H9 (cell line): ENCODE measurements around the gene NUDT14. TPM values are rescaled to one million over a fixed set of nuclear protein-coding genes. Genes with fewer than 3 reads are reported as not detected.

ENCODE experiments used
- DNase-seq: peaks from one replicate; pipeline ENCODE4 v3.0.0-alpha.2; 2017
- H2AFZ ChIP-seq: one replicate; pipeline ENCODE4 v1.6.1; 2013; ENCODE audit warnings: mild to moderate bottlenecking, low read length, control low read depth, moderate library complexity
- H2AK5ac ChIP-seq: 2 replicates; pipeline ENCODE4 v1.6.1; 2013; ENCODE audit warnings: low read length, control low read depth, mixed read lengths; ENCODE audit not compliant: insufficient read length
- H2BK120ac ChIP-seq: one replicate; pipeline ENCODE4 v1.6.1; 2013; ENCODE audit warnings: low read depth, mild to moderate bottlenecking, low read length, control low read depth, inconsistent platforms; ENCODE audit not compliant: poor library complexity, severe bottlenecking
- H2BK12ac ChIP-seq: 2 replicates; pipeline ENCODE4 v1.6.1; 2013; ENCODE audit warnings: low read length, control low read depth, mixed read lengths, low read depth; ENCODE audit not compliant: insufficient read length
- H2BK15ac ChIP-seq: 2 replicates; pipeline ENCODE4 v1.6.1; 2013; ENCODE audit warnings: low read depth, low read length, control low read depth
- H2BK20ac ChIP-seq: one replicate; pipeline ENCODE4 v1.6.1; 2013; ENCODE audit warnings: low read depth, mild to moderate bottlenecking, low read length, control low read depth, inconsistent platforms; ENCODE audit not compliant: poor library complexity, severe bottlenecking
- H2BK5ac ChIP-seq: 2 replicates; pipeline ENCODE4 v1.6.1; 2013; ENCODE audit warnings: low read length, control low read depth, mixed read lengths; ENCODE audit not compliant: insufficient read length
- H3K14ac ChIP-seq: 2 replicates; pipeline ENCODE4 v1.6.1; 2013; ENCODE audit warnings: low read length, control low read depth; ENCODE audit not compliant: insufficient read depth
- H3K18ac ChIP-seq: 2 replicates; pipeline ENCODE4 v1.6.1; 2013; ENCODE audit warnings: low read depth, mild to moderate bottlenecking, mixed read lengths, low read length, control low read depth; ENCODE audit not compliant: insufficient read length
- H3K23ac ChIP-seq: 2 replicates; pipeline ENCODE4 v1.6.1; 2013; ENCODE audit warnings: low read length, control low read depth, mixed read lengths, low read depth; ENCODE audit not compliant: insufficient read length
- H3K23me2 ChIP-seq: 2 replicates; pipeline ENCODE4 v1.6.1; 2013; ENCODE audit warnings: low read depth, mild to moderate bottlenecking, mixed read lengths, low read length, control low read depth; ENCODE audit not compliant: insufficient read length, poor library complexity, severe bottlenecking
- H3K27ac ChIP-seq: 2 replicates; pipeline ENCODE4 v1.5.1; 2013; ENCODE audit warnings: low read length, control low read depth, mixed read lengths, low read depth; ENCODE audit not compliant: insufficient read length
- H3K27me3 ChIP-seq: 2 replicates; pipeline ENCODE4 v1.6.1; 2013; ENCODE audit warnings: low read length, control low read depth, inconsistent platforms; ENCODE audit not compliant: insufficient read depth
- H3K4ac ChIP-seq: 2 replicates; pipeline ENCODE4 v1.6.1; 2013; ENCODE audit warnings: low read depth, mild to moderate bottlenecking, control low read depth, inconsistent platforms, low read length, moderate library complexity
- H3K4me1 ChIP-seq: 2 replicates; pipeline ENCODE4 v1.6.1; 2013; ENCODE audit warnings: low read length, control low read depth, inconsistent platforms; ENCODE audit not compliant: insufficient read depth
- H3K4me2 ChIP-seq: 2 replicates; pipeline ENCODE4 v1.6.1; 2013; ENCODE audit warnings: low read length, control low read depth, mixed read lengths; ENCODE audit not compliant: insufficient read length, insufficient read depth
- H3K56ac ChIP-seq: 2 replicates; pipeline ENCODE4 v1.6.1; 2013; ENCODE audit warnings: low read depth, mild to moderate bottlenecking, mixed read lengths, low read length, control low read depth; ENCODE audit not compliant: insufficient read length
- H3K79me1 ChIP-seq: 2 replicates; pipeline ENCODE4 v1.6.1; 2013; ENCODE audit warnings: low read depth, mild to moderate bottlenecking, moderate library complexity, low read length, control low read depth, inconsistent platforms; ENCODE audit not compliant: insufficient read depth, poor library complexity, severe bottlenecking
- H3K79me2 ChIP-seq: 2 replicates; pipeline ENCODE4 v1.6.1; 2013; ENCODE audit warnings: low read length, control low read depth, inconsistent platforms; ENCODE audit not compliant: insufficient read depth
- H3K9ac ChIP-seq: 2 replicates; pipeline ENCODE4 v1.6.1; 2013; ENCODE audit warnings: low read length, control low read depth, mixed read lengths; ENCODE audit not compliant: insufficient read length; ENCODE audit errors: extremely low read depth
- H3K9me3 ChIP-seq: one replicate; pipeline ENCODE4 v1.6.1; 2013; ENCODE audit warnings: low read depth, low read length, inconsistent platforms; ENCODE audit not compliant: control insufficient read depth
- H3T11ph ChIP-seq: one replicate; pipeline ENCODE4 v1.6.1; 2013; ENCODE audit warnings: mild to moderate bottlenecking, low read length, control low read depth, inconsistent platforms
- H4K20me1 ChIP-seq: one replicate; pipeline ENCODE4 v1.6.1; 2013; ENCODE audit not compliant: control insufficient read depth, insufficient read length, insufficient read depth
- H4K5ac ChIP-seq: 2 replicates; pipeline ENCODE4 v1.6.1; 2013; ENCODE audit warnings: low read depth, mild to moderate bottlenecking, mixed read lengths, low read length, control low read depth; ENCODE audit not compliant: insufficient read length
- H4K8ac ChIP-seq: replicated peaks from 2 replicates; pipeline ENCODE4 v1.6.1; 2013; ENCODE audit warnings: low read length, control low read depth, mixed read lengths, low read depth; ENCODE audit not compliant: insufficient read length
- H4K91ac ChIP-seq: 2 replicates; pipeline ENCODE4 v1.6.1; 2013; ENCODE audit warnings: low read depth, mild to moderate bottlenecking, moderate library complexity, mixed read lengths, low read length, control low read depth; ENCODE audit not compliant: insufficient read length
- H3K27ac Mint-ChIP-seq, 3 experiments: 2 replicates in 2 of 3; 3 replicates in 1 of 3; pipeline ENCODE4 v1.8.0; 2020 to 2021; ENCODE audit warnings: mixed read lengths in 3 of 3, mild to moderate bottlenecking in 1 of 3, moderate library complexity in 1 of 3
- H3K27me3 Mint-ChIP-seq: 2 replicates; pipeline ENCODE4 v1.8.0; 2021; ENCODE audit warnings: low read depth, mild to moderate bottlenecking, moderate library complexity, mixed read lengths
- H3K36me3 Mint-ChIP-seq, 3 experiments: 2 replicates in 2 of 3; 3 replicates in 1 of 3; pipeline ENCODE4 v1.8.0; 2020 to 2021; ENCODE audit warnings: low read depth in 3 of 3, mixed read lengths in 3 of 3; ENCODE audit not compliant: insufficient read depth in 1 of 3
- H3K4me1 Mint-ChIP-seq, 2 experiments: 2 replicates each; pipeline ENCODE4 v1.8.0; 2020; ENCODE audit warnings: mixed read lengths in 2 of 2
- H3K4me3 Mint-ChIP-seq, 2 experiments: 2 replicates in 1 of 2; 3 replicates in 1 of 2; pipeline ENCODE4 v1.8.0; 2020 to 2021; ENCODE audit warnings: mild to moderate bottlenecking in 2 of 2, mixed read lengths in 2 of 2, moderate library complexity in 1 of 2
- H3K9me3 Mint-ChIP-seq, 2 experiments: 2 replicates in 1 of 2; 3 replicates in 1 of 2; pipeline ENCODE4 v1.8.0; 2020; ENCODE audit warnings: mild to moderate bottlenecking in 2 of 2, mixed read lengths in 2 of 2, moderate library complexity in 1 of 2
- WGBS: extraction: QIAGEN DNeasy Blood & Tissue Kit; methylation state at CpG from one replicate; pipeline ENCODE4 v1.1.7; 2013; ENCODE audit warnings: missing lambda C conversion rate, low lambda C conversion rate, mixed read lengths; ENCODE audit not compliant: insufficient read length; ENCODE audit errors: extremely low coverage; 5-methylcytosine and 5-hydroxymethylcytosine counted together
- total RNA-seq: library from RNA; stranded (reverse); gene quantifications from 2 replicates; pipeline ENCODE4 v1.2.1, GENCODE V29; 2021
- TF ChIP-seq, protein P1 (sequence below): fragments of 200-600 bp; sonication (generic); conservative IDR thresholded peaks from 3 replicates; pipeline ENCODE4 v1.8.0; 2021; ENCODE audit warnings: antibody characterized with exemption, mild to moderate bottlenecking

The NUDT14 gene
- total RNA-seq, 1 experiment from 2014 or later: 41.1 TPM

- Histone ChIP-seq H3K27ac (no peak overlapping the region), H2BK12ac (no peak overlapping the region), H3K79me1 (no peaks in the 10 kb centered on the region), H4K91ac (no peak overlapping the region), H2BK20ac (no peak overlapping the region), H3K18ac (no peak overlapping the region), H3K4me2 (peak overlapping the region; percentile 35), H3K14ac (no peak overlapping the region), H4K20me1 (no peaks in the 10 kb centered on the region), H3K9me3 (no peaks in the 10 kb centered on the region), H2AK5ac (no peak overlapping the region), H4K8ac (no peak overlapping the region), H2BK5ac (no peak overlapping the region), H3K27me3 (no peaks in the 10 kb centered on the region; the same call in 1 of the 2 replicates), H2BK15ac (no peak overlapping the region), H3K79me2 (no peaks in the 10 kb centered on the region), H3K23ac (no peak overlapping the region), H3K4me1 (no peaks in the 10 kb centered on the region; the same call in 1 of the 2 replicates), H3T11ph (no peak overlapping the region), H4K5ac (no peak overlapping the region), H3K23me2 (no peaks in the 10 kb centered on the region), H2AFZ (no peak overlapping the region), H2BK120ac (no peak overlapping the region), H3K4ac (no peak overlapping the region), H3K56ac (no peak overlapping the region), H3K9ac (no peak overlapping the region)
- H3K4me1 Mint-ChIP-seq: peaks cover 15 to 18% of the 10 kb centered on the region in 2 experiments
- H3K4me3 Mint-ChIP-seq: peak overlapping the region; percentile 36 to 58; a peak in 4 of 5 replicates
- peaks cover 45% of the 10 kb centered on the region for H3K27me3 Mint-ChIP-seq
- H3K36me3 Mint-ChIP-seq: no peaks in the 10 kb centered on the region
- no peak overlapping the region for H3K27ac Mint-ChIP-seq
- TF ChIP-seq, protein P1, sequence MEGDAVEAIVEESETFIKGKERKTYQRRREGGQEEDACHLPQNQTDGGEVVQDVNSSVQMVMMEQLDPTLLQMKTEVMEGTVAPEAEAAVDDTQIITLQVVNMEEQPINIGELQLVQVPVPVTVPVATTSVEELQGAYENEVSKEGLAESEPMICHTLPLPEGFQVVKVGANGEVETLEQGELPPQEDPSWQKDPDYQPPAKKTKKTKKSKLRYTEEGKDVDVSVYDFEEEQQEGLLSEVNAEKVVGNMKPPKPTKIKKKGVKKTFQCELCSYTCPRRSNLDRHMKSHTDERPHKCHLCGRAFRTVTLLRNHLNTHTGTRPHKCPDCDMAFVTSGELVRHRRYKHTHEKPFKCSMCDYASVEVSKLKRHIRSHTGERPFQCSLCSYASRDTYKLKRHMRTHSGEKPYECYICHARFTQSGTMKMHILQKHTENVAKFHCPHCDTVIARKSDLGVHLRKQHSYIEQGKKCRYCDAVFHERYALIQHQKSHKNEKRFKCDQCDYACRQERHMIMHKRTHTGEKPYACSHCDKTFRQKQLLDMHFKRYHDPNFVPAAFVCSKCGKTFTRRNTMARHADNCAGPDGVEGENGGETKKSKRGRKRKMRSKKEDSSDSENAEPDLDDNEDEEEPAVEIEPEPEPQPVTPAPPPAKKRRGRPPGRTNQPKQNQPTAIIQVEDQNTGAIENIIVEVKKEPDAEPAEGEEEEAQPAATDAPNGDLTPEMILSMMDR: no peak
- peak; percentile 78 for DNase-seq
- no peaks in the 10 kb centered on the region for H3K9me3 Mint-ChIP-seq
- no CpG with 5 or more reads among the region's 58 CpGs for WGBS
Observed at GRCh38 chr14:105196265-105196960, 15.3 kb upstream of the NUDT14 start.
